ENCODE measurements around the gene NARF. TPM values are rescaled to one million over a fixed set of nuclear protein-coding genes. Genes with fewer than 3 reads are reported as not detected.
A peak's percentile ranks its signal among the peaks of the same experiment; 100 is the strongest.

NARF gene
- total RNA-seq, 4 donors from 2014 or later = 15.3 to 55.5 (median 33.3) TPM

DNA sequence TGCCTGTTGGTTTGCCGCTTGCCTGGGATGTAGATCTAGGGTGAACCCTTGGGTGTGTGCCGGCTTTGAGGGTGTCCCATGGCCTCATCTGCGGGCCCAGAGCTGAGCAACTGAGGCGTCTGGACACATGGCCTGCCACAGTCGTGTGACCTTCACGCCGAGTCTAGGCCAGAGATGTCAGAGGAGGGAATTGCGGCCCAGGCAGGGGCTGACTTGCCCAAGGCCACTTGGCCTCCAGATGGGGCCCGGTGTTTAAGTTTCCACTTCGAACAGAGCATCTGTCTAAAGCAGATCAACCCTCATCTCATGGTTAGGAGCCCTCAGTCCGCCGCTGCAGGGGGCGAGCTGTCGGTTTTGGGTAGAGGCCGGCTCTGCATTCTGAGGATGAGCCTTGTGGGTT lies 33.0 kb downstream of the NARF start:
- peaks cover 1 to 4% of the 10 kb centered on the region in 2 donors for H3K4me1 ChIP-seq
- intact Hi-C loops (cut with DNase I; ENCODE audit: low total_unique reads) = loop anchor here (10.0 kb wide), 1 partner anchor 63 kb away; no protein-coding TSS in a partner anchor

GRCh38 chr17:82492643-82493225 lies 34.2 kb downstream of the NARF start:
- no peak for DNase-seq
- Histone ChIP-seq H3K4me1 (peaks cover 4 to 5% of the 10 kb centered on the region in 2 donors), H3K27me3 (no peaks in the 10 kb centered on the region), H3K27ac (no peak overlapping the region), H3K36me3 (no peaks in the 10 kb centered on the region), H3K4me3 (no peak overlapping the region), H3K9me3 (no peaks in the 10 kb centered on the region)
- TF ChIP-seq CTCF (IDR thresholded peaks at IDR 0.05) = no peak
- TF ChIP-seq POLR2A (IDR thresholded peaks at IDR 0.05) = no peak
- intact Hi-C loops (cut with DNase I; ENCODE audit: low total_unique reads) = loop anchor here (10.0 kb wide), 1 partner anchor 62 kb away; no protein-coding TSS in a partner anchor

More for the DNA sequence above, 33.0 kb downstream of the NARF start:
- DNase-seq = no peak
- no peaks in the 10 kb centered on the region for H3K9me3 ChIP-seq
- H3K36me3 ChIP-seq = no peaks in the 10 kb centered on the region
- H3K27ac ChIP-seq = no peak overlapping the region
- H3K27me3 ChIP-seq = no peaks in the 10 kb centered on the region
- TF ChIP-seq CTCF (IDR thresholded peaks at IDR 0.05) = no peak
- TF ChIP-seq POLR2A (IDR thresholded peaks at IDR 0.05) = no peak
- no peak overlapping the region for H3K4me3 ChIP-seq

DNA sequence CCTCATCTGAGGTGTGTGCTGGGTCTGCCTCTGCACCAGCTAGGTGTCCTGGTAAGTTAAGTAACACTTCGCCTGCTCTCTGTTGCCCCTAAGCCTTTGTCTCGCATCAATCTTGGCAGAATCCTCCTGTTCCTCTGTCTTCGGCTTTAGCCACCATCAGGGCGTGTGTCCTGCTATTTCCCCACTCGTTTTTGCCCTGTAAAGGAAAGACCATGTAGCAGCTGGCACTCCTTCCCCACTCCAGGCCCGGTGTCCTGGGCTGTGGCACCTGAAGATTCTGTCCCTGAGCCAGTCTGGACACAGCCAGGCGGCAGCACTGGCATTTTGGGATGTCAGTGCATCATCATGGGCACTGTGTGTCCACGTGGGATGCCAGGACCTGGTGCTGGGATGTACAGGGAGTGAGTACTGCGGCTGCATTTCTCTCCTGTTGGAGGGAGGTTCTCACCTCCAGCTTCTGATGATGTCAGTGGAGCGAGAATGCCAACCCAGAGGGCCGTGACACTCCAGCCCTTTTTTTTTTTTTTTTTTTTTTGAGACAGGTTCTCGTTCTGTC lies 34.8 kb downstream of the NARF start:
- Histone ChIP-seq H3K27ac (peak overlapping the region in 1 of 2 donors; percentile 2), H3K36me3 (no peaks in the 10 kb centered on the region), H3K27me3 (no peaks in the 10 kb centered on the region), H3K9me3 (no peaks in the 10 kb centered on the region), H3K4me3 (no peak overlapping the region), H3K4me1 (peaks cover 4 to 5% of the 10 kb centered on the region in 2 donors)
- TF ChIP-seq POLR2A (IDR thresholded peaks at IDR 0.05) = no peak
- no peak for TF ChIP-seq CTCF (IDR thresholded peaks at IDR 0.05)
- intact Hi-C loops (cut with DNase I; ENCODE audit: low total_unique reads) = loop anchor here (10.0 kb wide), 1 partner anchor 61 kb away; no protein-coding TSS in a partner anchor
- no peak for DNase-seq

DNA sequence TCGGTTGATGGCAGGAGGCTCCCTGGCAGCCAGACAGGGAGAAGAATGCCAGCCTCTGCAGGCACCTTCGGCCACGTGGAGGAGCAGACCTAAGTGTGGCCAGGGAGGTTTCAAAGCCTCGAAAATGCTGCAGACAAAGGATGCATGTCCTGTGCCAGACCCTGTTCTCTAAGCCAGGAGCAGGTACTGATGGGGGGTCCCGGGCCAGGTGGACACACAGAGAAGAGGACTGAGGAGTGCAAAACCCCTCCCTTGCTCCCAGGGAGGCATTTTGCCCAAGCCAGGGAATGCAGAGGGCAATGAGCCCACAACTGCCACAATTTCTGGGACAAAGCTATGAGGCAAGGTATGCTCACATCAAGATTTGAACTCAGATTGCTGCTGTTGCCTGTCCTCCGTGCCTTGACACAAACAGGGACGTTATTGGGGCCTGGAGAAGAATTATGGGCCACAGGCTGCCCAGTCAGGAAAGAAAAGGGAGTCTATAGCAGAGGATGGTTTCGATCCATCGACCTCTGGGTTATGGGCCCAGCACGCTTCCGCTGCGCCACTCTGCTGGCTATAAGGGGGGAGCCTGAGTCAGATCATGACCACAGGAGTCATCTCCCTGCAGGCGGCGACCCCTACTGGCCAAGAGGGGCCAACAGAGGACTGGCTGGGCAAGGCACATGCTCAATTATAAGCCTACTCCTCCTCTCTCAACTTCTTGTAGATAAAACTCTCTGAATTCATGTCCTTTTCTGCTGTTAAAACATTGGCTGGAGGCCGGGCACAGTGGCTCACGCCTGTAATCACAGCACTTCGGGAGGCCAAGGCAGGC lies 35.9 kb downstream of the NARF start:
- TF ChIP-seq POLR2A (IDR thresholded peaks at IDR 0.05) (no peak), CTCF (IDR thresholded peaks at IDR 0.05) (peak; percentile 78 to 96 (median 87))
- no peaks in the 10 kb centered on the region for H3K27me3 ChIP-seq
- H3K36me3 ChIP-seq = no peaks in the 10 kb centered on the region
- peaks cover 4 to 5% of the 10 kb centered on the region in 2 donors for H3K4me1 ChIP-seq
- H3K4me3 ChIP-seq = no peak overlapping the region
- peak; percentile 90 to 92 for DNase-seq
- no peaks in the 10 kb centered on the region for H3K9me3 ChIP-seq
- intact Hi-C loops (cut with DNase I; ENCODE audit: low total_unique reads) = loop anchor here (10.0 kb wide), 1 partner anchor 60 kb away; no protein-coding TSS in a partner anchor
- H3K27ac ChIP-seq = peak overlapping the region; percentile 28 to 91

Measured in uterus (tissue), 4 donors.